Immature natural killer cell (primary cell): ENCODE results near the gene DDX28. TPM values are rescaled to one million over a fixed set of nuclear protein-coding genes. Genes with fewer than 3 reads are reported as not detected.

ENCODE experiments used
- DNase-seq, 3 donors: peaks; one replicate each; pipeline ENCODE4 v3.0.0; 2022; ENCODE audit warnings: mixed read lengths in 1 of 3
- H3K27ac Mint-ChIP-seq, 6 donors: one replicate each; pipeline ENCODE4 v1.8.0; 2020; ENCODE audit warnings: mixed read lengths in 6 of 6, mild to moderate bottlenecking in 5 of 6, inconsistent platforms in 4 of 6, moderate library complexity in 3 of 6
- H3K27me3 Mint-ChIP-seq, 3 donors: one replicate each; pipeline ENCODE4 v1.8.0; 2020 to 2021; ENCODE audit warnings: low read depth in 3 of 3, mild to moderate bottlenecking in 3 of 3, mixed read lengths in 3 of 3, moderate library complexity in 3 of 3, inconsistent platforms in 1 of 3
- H3K36me3 Mint-ChIP-seq, 3 donors: one replicate each; pipeline ENCODE4 v1.8.0; 2020; ENCODE audit warnings: mixed read lengths in 3 of 3, inconsistent platforms in 2 of 3, mild to moderate bottlenecking in 2 of 3
- H3K4me1 Mint-ChIP-seq, 2 donors: one replicate each; pipeline ENCODE4 v1.8.0; 2020; ENCODE audit warnings: inconsistent platforms in 2 of 2, mild to moderate bottlenecking in 2 of 2, mixed read lengths in 2 of 2, moderate library complexity in 1 of 2
- H3K4me3 Mint-ChIP-seq, 5 donors: one replicate each; pipeline ENCODE4 v1.8.0; 2020; ENCODE audit warnings: mild to moderate bottlenecking in 5 of 5, mixed read lengths in 5 of 5, inconsistent platforms in 3 of 5, moderate library complexity in 3 of 5
- H3K9me3 Mint-ChIP-seq, 6 donors: one replicate each; pipeline ENCODE4 v1.8.0; 2020; ENCODE audit warnings: mild to moderate bottlenecking in 6 of 6, mixed read lengths in 6 of 6, inconsistent platforms in 4 of 6, moderate library complexity in 3 of 6
- polyA plus RNA-seq, 3 donors: library from polyadenylated mRNA; unstranded; fragments of 300-500 nt; fragmentation: Illumina TruSeq; gene quantifications; one replicate each; pipeline ENCODE4 v1.2.3, GENCODE V29; 2021

Gene DDX28, protein sequence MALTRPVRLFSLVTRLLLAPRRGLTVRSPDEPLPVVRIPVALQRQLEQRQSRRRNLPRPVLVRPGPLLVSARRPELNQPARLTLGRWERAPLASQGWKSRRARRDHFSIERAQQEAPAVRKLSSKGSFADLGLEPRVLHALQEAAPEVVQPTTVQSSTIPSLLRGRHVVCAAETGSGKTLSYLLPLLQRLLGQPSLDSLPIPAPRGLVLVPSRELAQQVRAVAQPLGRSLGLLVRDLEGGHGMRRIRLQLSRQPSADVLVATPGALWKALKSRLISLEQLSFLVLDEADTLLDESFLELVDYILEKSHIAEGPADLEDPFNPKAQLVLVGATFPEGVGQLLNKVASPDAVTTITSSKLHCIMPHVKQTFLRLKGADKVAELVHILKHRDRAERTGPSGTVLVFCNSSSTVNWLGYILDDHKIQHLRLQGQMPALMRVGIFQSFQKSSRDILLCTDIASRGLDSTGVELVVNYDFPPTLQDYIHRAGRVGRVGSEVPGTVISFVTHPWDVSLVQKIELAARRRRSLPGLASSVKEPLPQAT
- 10 to 100 TPM; 45.3 to 59.4 (median 55.0) TPM for polyA plus RNA-seq

DNA sequence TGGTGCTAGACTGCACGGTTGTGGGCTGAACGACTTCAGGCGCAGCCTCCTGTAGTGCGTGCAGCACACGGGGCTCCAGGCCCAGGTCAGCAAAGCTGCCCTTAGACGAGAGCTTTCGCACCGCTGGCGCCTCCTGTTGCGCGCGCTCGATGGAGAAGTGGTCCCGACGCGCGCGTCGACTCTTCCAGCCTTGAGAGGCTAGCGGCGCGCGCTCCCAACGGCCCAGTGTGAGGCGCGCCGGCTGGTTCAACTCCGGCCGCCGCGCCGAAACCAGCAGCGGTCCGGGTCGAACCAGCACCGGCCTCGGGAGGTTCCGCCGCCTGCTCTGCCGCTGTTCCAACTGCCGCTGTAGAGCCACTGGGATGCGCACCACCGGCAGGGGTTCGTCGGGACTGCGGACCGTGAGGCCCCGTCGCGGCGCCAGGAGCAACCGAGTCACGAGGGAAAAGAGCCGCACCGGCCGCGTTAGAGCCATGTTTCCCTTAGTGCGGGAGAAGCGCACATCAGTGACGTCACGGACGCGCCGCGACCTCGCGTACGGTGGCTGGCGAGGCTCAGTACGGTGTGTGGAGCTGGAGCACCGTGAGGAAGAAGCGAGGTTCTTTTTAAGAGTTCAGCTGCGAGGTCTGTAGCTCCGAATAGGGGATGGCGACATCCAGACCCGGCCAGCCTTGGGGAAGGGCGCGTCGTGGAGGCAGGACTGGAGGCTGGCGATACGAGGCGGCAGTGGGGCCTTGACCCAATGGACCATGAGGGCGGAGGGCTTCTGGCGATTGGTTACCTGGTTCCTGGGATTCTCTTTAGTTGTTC, at the start of gene DDX28, which contains the start of gene DUS2:
DDX28 (minus strand) TSS at position 505 of the 810 bp plus-strand sequence; CDS start at position 475, 30 bp downstream.
DUS2 (plus strand) TSS at position 557 of the 810 bp plus-strand sequence. CDS start 14,740 bp downstream, outside the sequence.
- peak within 1 kb of the TSS; percentile 92 to 99 (median 98) for H3K27ac Mint-ChIP-seq
- peaks cover 8 to 19% (median 12%) of the 10 kb centered on the region in 3 donors for H3K27me3 Mint-ChIP-seq
- H3K9me3 Mint-ChIP-seq = no peaks in the 10 kb centered on the region
- DNase-seq = peak; percentile 91 to 92 (median 91)
- peaks cover 39 to 41% of the 10 kb centered on the region in 2 donors for H3K4me1 Mint-ChIP-seq
- H3K4me3 Mint-ChIP-seq = peak within 1 kb of the TSS; percentile 94 to 99 (median 98)
- H3K36me3 Mint-ChIP-seq = peaks cover 5 to 12% (median 6%) of the 10 kb centered on the region in 3 donors

DNA sequence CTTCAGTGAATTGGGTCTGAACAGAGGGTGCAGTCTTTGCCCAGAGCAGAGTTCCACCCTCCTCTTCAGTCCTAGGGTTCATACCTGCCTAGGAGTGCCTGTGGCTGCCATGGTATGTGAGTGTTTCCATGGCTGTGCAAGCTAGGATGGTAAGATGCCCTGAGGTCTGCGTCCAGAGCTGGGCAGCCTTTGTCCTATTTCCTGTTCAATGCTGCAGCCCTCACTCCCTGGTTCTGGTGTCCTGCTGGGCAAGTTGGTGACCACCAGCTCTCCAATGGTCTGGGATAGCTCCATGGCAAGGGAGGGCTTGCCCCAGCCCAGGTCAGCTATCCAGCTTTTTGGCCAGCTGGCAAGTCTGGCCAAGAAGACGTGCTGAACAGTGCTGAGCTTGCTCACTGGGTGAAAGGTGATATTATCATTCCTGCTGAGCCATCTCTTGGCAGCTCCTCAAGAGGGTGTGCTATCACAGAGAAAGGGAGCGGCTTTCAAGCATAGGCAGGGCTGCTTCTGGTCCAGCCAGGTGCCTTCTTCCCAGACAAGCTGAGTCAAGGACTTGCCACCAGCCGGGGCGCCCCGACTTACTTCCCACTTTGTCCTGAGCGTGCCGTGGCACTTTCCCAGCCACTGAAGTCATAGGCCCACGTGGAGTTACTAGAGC, 49.1 kb upstream of the DDX28 start:
- peak overlapping the region; percentile 56 to 80 (median 66) for H3K4me3 Mint-ChIP-seq
- H3K36me3 Mint-ChIP-seq = peaks cover 9 to 29% (median 18%) of the 10 kb centered on the region in 3 donors
- peak overlapping the region; percentile 80 to 96 (median 92) for H3K27ac Mint-ChIP-seq
- H3K9me3 Mint-ChIP-seq = no peaks in the 10 kb centered on the region
- H3K27me3 Mint-ChIP-seq = peaks cover 2 to 6% (median 5%) of the 10 kb centered on the region in 3 donors
- no peak for DNase-seq
- peaks cover 87 to 92% of the 10 kb centered on the region in 2 donors for H3K4me1 Mint-ChIP-seq

DNA sequence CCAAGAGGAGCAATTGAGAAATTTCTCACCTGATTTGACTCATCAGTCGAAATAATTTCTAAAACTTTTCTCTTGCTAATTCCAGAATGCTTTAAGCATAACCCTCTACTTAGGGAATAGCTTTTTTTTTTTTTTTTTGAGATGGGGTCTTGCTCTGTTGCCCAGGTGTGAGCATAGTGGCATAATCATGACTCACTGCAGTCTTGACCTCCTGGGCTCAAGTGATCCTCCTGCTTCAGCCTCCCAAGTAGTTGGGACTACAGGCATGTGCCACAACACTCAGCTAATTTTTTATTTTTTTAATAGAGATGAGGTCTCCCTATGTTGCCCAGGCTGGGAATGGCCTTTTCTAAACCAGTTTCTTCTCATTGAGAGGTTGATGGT, 48.5 kb upstream of the DDX28 start:
- DNase-seq = no peak
- Mint-ChIP-seq H3K4me3 (peak overlapping the region; percentile 70 to 80 (median 75)), H3K27ac (peak overlapping the region; percentile 84 to 96 (median 94)), H3K36me3 (peaks cover 9 to 27% (median 18%) of the 10 kb centered on the region in 3 donors), H3K4me1 (peaks cover 87 to 92% of the 10 kb centered on the region in 2 donors), H3K27me3 (peaks cover 2 to 6% (median 5%) of the 10 kb centered on the region in 3 donors), H3K9me3 (no peaks in the 10 kb centered on the region)

DNA sequence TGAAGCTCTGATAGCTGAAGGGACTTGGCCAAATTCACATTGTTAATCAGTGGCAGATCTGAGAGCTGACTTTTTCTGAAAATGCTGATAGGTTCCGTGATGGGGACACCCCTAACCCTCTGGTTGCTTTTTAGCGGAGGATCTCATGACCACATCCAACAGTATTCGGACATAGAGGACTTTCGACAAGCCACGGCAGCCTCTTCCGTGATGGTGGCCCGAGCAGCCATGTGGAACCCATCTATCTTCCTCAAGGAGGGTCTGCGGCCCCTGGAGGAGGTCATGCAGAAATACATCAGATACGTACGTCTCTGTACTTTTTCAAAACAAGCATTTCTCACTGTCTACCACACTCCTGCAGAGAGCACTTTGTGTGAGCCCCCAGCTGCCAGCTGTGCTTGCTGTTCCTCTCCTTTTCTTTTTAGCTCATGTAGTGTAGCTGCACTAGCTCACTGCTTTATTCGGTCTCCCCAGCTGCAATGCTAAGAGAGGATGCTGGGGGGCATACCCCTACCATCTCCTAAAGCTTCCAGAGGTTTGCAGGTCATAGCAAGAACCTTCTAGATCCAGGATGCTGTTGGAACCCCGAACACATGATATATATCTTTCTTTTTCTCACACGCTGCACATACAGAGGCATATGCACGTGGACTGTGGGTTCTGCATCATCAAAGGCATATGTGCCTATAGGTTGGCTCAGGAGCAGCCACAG, 47.9 kb upstream of the DDX28 start:
- peaks cover 87 to 92% of the 10 kb centered on the region in 2 donors for H3K4me1 Mint-ChIP-seq
- H3K9me3 Mint-ChIP-seq = no peaks in the 10 kb centered on the region
- peaks cover 9 to 27% (median 18%) of the 10 kb centered on the region in 3 donors for H3K36me3 Mint-ChIP-seq
- H3K4me3 Mint-ChIP-seq = peak overlapping the region; percentile 70 to 80 (median 75)
- peaks cover 2 to 6% (median 5%) of the 10 kb centered on the region in 3 donors for H3K27me3 Mint-ChIP-seq
- peak in 2 of 3 donors; percentile 30 to 52 for DNase-seq
- H3K27ac Mint-ChIP-seq = peak overlapping the region; percentile 84 to 96 (median 94)

DNA sequence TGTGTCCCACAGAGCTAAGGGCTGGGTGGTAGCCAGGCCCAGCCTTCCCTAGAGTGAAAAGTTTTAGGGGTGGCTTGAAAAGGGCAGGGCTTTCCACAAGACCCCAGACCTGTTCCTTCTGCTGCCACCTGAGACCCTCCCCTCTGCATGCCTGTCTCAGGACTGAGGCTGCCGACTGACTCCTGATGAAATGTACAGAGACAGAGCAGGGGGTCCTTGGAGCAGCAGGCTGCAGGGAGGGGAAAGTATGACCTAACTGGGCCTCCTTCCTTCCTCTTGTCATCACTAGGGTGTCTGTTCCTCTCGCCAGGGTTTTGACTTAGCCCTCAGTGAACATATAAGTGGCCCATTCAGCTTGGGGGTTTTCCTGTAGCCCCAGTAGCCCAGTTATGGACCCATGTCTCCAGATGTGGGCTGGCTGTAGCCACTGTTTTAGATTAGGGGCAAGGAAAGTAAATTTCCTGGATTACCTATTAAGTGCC, 47.3 kb upstream of the DDX28 start:
- H3K4me1 Mint-ChIP-seq = peaks cover 87 to 92% of the 10 kb centered on the region in 2 donors
- H3K4me3 Mint-ChIP-seq = peak overlapping the region; percentile 64 to 80 (median 75)
- H3K27ac Mint-ChIP-seq = peak overlapping the region; percentile 84 to 96 (median 94)
- DNase-seq = peak in 1 of 3 donors; percentile 36
- H3K36me3 Mint-ChIP-seq = peaks cover 9 to 27% (median 18%) of the 10 kb centered on the region in 3 donors
- peaks cover 2 to 6% (median 5%) of the 10 kb centered on the region in 3 donors for H3K27me3 Mint-ChIP-seq
- H3K9me3 Mint-ChIP-seq = no peaks in the 10 kb centered on the region

DNA sequence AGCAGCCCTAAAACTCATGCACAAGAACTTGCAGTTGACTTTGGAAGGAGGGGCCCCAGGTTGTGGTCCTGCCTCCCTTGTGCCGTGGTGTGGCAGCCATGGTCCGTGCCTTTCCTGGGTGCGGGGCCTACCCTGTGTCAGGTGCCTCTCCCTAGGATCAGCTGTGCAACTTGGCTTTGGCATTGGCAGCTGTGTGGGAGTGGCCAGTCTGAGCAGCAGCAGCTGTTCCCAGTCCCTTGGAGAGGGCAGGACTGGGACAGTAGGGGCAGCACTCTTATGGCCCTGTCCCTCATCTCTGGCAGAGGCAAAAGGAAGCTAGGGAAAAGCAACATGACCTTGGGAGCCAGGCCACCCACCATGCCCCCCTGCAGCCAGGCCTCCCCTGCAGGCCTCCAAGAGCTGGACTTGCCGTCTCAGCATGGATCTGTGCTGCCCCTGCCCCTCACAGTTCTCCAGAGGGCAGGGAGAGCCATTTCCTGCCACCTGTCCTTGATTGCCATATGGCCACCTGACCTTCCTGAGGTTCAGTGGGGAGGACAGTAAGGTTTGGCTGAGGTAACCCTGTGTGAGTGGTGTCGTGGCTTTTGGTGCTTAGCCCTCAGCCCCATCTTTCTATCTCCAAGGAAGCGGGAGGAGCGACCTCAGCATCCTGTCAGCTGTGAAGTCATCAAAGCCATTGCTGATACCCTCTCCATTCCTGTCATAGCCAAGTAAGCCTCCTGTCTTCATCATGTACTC, 46.6 kb upstream of the DDX28 start:
- H3K27me3 Mint-ChIP-seq = peaks cover 2 to 3% (median 3%) of the 10 kb centered on the region in 3 donors
- peak; percentile 60 to 66 (median 60) for DNase-seq
- no peaks in the 10 kb centered on the region for H3K9me3 Mint-ChIP-seq
- peak overlapping the region; percentile 84 to 96 (median 94) for H3K27ac Mint-ChIP-seq
- peaks cover 7 to 26% (median 16%) of the 10 kb centered on the region in 3 donors for H3K36me3 Mint-ChIP-seq
- H3K4me3 Mint-ChIP-seq = peak overlapping the region; percentile 64 to 80 (median 75)
- peaks cover 87 to 92% of the 10 kb centered on the region in 2 donors for H3K4me1 Mint-ChIP-seq

DNA sequence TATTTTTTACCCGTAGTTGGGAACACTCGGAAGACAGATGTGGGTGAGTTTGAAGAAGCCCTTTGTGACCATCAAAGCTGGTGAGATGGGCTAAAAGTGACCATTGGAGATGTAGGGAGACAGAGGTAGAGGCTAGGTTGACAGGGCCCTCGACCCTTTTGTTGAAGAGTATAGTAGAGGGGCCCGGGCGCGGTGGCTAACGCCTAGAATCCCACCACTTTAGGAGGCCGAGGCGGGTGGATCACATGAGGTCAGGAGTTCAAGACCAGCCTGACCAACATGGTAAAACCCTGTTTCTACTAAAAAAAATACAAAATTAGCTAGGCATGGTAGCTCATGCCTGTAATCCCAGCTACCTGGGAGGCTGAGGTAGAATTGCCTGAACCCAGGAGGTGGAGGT, 45.9 kb upstream of the DDX28 start:
- H3K4me1 Mint-ChIP-seq = peaks cover 87 to 92% of the 10 kb centered on the region in 2 donors
- H3K9me3 Mint-ChIP-seq = no peaks in the 10 kb centered on the region
- H3K27ac Mint-ChIP-seq = peak overlapping the region in 5 of 6 donors; percentile 57 to 93 (median 79)
- H3K4me3 Mint-ChIP-seq = peak overlapping the region in 3 of 5 donors; percentile 33 to 67 (median 51)
- H3K36me3 Mint-ChIP-seq = peaks cover 5 to 21% (median 13%) of the 10 kb centered on the region in 3 donors
- no peaks in the 10 kb centered on the region for H3K27me3 Mint-ChIP-seq
- no peak for DNase-seq

DNA sequence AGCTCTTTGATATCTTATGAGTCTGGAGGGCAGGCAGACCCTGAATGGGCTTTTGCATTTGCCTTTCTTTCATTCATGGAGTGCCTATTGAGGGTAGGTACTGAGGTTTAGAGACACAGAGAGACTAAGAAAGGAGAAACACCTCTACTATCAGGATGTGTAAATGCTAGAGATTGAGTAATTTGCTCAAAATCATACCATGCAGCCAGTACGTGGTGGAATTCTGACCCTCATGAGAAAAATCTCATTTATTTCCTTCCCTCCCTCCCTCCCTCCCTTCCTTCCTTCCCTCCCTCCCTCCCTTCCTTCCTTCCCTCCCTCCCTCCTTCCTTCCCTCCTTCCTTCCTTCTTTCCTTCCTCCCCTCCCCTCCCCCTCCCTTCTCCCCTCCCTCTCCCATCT, 43.7 kb upstream of the DDX28 start:
- peaks cover 87 to 94% of the 10 kb centered on the region in 2 donors for H3K4me1 Mint-ChIP-seq
- no peak for DNase-seq
- peaks cover 0 to 11% (median 9%) of the 10 kb centered on the region in 3 donors for H3K36me3 Mint-ChIP-seq
- H3K4me3 Mint-ChIP-seq = peak overlapping the region in 1 of 5 donors; percentile 25
- peaks cover 0 to 5% (median 0%) of the 10 kb centered on the region in 3 donors for H3K27me3 Mint-ChIP-seq
- H3K9me3 Mint-ChIP-seq = no peaks in the 10 kb centered on the region
- H3K27ac Mint-ChIP-seq = peak overlapping the region; percentile 89 to 96 (median 92)

DNA sequence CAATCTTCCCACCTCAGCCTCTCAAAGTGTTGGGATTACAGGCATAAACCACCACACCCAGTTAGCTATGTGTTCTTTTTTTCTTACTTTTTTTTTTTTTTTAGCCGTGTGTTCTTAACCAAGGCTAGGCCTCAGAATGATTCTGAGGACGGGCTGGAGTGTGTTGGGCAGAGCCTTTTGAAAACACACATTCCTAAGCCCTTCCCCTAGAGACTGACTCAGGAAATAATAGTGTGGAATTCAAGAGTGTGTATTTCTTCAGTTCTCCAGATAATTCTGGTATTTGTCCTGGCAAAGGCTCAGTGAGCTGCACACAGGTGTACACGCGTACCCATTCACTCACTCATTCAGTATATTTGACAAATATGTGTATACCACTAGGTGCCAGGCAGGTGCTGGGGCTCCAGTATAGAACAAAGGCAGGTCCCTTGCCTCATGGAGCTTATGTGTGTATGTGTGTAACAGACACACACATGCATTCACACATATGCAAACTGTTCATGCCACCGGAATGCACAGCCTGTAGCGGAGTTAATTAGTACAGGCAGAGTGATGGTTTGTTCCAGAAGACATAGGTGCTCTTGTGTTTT, 42.8 kb upstream of the DDX28 start:
- Mint-ChIP-seq H3K27me3 (peaks cover 0 to 5% (median 0%) of the 10 kb centered on the region in 3 donors), H3K27ac (peak overlapping the region; percentile 89 to 96 (median 92)), H3K9me3 (no peaks in the 10 kb centered on the region), H3K4me1 (peaks cover 87 to 94% of the 10 kb centered on the region in 2 donors), H3K36me3 (peaks cover 0 to 11% (median 9%) of the 10 kb centered on the region in 3 donors), H3K4me3 (peak overlapping the region in 4 of 5 donors; percentile 17 to 76 (median 42))
- DNase-seq = no peak

DNA sequence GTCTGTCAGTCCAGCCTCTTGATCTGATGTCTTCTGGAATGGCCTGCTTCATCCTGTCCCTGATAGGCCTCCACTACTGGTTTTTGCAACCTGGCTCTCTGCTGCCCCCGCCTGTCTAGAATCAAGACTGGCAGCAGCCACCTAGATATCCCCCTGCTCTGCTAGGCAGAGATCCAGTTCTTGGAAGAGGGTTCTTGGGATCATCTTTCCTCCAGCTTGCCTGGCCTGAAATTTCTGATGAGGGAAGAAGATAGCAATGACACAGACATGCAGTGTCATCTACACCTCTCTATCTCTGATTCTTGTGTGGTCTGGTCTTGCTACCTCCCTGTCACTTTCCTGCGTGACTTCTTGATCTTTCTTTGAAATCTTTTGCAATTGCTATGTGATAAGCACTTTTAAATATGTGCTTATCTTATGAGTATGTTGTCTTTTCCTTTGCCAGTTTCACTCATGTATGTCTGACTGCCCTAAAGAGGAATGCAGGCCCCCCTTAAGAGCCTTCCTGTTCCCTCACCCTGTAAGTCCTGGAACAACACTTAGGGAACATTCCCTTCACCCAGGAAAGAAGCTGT, 41.8 kb upstream of the DDX28 start:
- Mint-ChIP-seq H3K27me3 (peaks cover 0 to 6% (median 0%) of the 10 kb centered on the region in 3 donors), H3K4me3 (peak overlapping the region; percentile 66 to 76 (median 70)), H3K36me3 (peaks cover 0 to 12% (median 10%) of the 10 kb centered on the region in 3 donors), H3K9me3 (no peaks in the 10 kb centered on the region), H3K4me1 (peaks cover 87 to 94% of the 10 kb centered on the region in 2 donors), H3K27ac (peak overlapping the region; percentile 89 to 96 (median 92))
- peak; percentile 65 to 71 (median 69) for DNase-seq

DNA sequence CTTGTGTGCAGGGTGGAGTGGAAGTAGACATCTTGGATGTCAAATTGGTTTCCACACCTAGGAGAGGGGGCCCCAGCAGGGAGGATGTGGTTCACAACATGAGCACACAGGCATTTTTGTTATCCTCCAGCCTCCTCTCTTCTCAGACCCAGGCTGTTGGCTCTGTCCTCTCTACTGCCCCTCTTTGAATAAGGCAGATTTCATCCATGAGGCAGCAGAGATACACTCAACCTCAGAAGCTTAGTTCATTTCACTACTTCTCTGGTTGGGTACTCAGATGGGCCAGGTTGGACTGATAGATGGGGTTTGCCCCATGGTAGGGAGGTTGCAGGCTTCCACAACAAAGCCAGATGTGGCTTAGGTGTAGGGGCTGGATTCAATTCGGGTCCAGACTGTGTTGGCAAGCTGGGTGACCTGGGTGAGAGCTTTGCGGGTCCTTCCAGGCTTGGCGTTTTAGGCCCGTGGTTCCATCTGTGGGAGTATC, 39.9 kb upstream of the DDX28 start:
- Mint-ChIP-seq H3K9me3 (no peaks in the 10 kb centered on the region), H3K27ac (peak overlapping the region; percentile 87 to 95 (median 92)), H3K36me3 (peaks cover 0 to 13% (median 11%) of the 10 kb centered on the region in 3 donors), H3K4me3 (peak overlapping the region; percentile 64 to 83 (median 82)), H3K27me3 (peaks cover 0 to 7% (median 0%) of the 10 kb centered on the region in 3 donors), H3K4me1 (peaks cover 84 to 96% of the 10 kb centered on the region in 2 donors)
- DNase-seq = peak; percentile 80 to 83 (median 83)
